GM18909 (cell line): Measurements from ENCODE around the gene PCDHGA1.

Source experiments
- ATAC-seq: cut with Tn5 transposase; IDR thresholded peaks from one replicate; pipeline ENCODE4 v1.9.1; 2021; ENCODE audit warnings: mild to moderate bottlenecking; ENCODE audit not compliant: unreplicated experiment, poor library complexity

Gene PCDHGA1

GRCh38 chr5:141524604-141525597 lies 194.6 kb downstream of the PCDHGA1 start:
- ATAC-seq, result peak; percentile 81

GRCh38 chr5:141525653-141526052 lies 195.3 kb downstream of the PCDHGA1 start:
- no peak for ATAC-seq

- ATAC-seq, result no peak
Observed at GRCh38 chr5:141527426-141527825, 197.1 kb downstream of the PCDHGA1 start.

GRCh38 chr5:141528291-141528984 lies 198.1 kb downstream of the PCDHGA1 start:
- ATAC-seq, result no peak

DNA sequence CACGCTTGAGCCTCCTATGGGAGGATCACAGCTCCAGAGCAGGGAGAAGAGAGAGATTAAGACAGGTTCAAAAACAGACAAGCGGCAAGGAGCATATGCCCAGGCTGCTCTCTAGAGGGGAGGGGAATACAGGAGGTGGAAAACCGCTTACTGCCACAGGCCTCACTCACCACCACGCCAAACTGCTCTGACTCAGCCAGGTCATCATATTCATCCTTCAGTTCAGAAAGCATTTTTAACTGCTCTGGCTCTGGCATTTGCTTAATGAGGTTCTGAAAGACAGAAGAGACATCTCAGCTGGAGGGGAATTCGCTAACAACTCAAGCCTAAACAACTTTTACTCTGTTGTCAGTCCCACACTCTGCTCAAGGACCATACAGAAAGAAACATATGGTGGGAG lies 198.7 kb downstream of the PCDHGA1 start:
- ATAC-seq, result peak; percentile 38

GRCh38 chr5:141529873-141530272 lies 199.6 kb downstream of the PCDHGA1 start:
- ATAC-seq, result peak; percentile 46

GRCh38 chr5:141532726-141533125 lies 202.4 kb downstream of the PCDHGA1 start:
- no peak for ATAC-seq

DNA sequence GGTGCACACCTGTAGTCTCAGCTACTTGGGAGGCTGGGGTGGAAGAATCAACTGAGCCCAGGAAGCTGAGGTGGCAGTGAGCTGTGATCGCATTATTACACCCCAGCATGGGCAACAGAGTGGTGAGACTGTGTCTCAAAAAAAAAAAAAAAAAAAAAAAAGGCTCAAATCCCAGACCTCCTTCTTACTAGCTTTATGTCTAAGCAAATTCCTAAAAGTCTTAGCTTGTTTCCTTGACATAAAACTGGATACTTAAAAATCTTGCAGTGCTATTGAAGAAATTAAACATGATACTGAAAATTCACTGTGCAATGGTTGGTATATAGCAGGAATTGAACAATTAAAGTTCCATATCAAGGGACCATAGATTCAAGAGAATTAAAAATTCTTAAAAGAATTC lies 203.6 kb downstream of the PCDHGA1 start:
- ATAC-seq, result no peak

DNA sequence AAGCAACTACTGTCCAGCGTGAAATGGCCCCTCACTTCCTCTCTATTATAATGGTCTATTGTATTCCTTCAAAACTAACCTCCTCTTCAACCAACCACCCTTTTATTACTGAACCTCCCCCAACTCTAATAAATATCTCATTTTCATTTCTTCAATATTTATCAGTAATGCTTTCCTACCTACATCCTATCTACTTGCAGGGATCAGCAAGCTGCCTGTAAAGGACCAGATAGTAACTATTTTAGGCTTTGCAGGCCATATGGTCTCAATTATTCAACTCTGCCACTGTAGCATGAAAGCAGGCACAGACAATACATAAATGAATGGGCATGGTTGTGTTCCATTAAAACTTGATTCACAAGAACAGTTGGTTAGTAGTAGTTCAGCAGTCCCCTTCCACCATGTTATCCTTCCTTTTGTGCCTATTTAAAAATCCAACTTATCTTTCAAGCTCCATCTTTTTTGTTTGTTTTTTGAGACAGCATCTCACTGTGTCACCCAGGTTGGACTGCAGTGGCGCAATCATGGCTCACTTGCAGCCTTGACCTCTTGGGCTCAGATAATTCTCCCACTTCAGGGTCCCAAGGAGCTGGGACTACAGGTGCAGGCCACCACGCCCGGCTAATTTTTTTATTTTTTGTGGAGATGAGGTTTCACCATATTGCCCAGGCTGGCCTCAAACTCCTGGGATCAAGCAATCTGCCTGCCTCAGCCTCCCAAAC lies 204.3 kb downstream of the PCDHGA1 start:
- no peak for ATAC-seq

GRCh38 chr5:141543053-141543452 lies 212.7 kb downstream of the PCDHGA1 start:
- ATAC-seq, result no peak

DNA sequence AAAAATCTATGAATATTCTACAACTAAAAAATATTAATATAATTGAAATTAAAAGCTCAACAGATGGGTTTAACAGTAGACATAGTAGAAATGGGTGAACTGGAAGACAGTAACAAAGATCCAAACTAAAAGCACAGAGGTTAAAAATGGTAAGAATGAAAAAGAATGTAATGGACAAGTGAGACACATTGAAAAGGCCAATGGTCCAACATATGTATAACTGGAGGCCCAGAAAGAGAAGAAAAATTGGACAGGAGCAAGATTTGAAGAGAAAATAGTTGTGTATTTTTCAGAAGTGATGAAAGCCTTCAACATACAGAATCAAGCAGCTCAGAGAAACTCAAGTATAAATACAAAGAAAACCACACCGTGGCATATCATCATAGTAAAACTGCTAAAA lies 217.2 kb downstream of the PCDHGA1 start:
- no peak for ATAC-seq

DNA sequence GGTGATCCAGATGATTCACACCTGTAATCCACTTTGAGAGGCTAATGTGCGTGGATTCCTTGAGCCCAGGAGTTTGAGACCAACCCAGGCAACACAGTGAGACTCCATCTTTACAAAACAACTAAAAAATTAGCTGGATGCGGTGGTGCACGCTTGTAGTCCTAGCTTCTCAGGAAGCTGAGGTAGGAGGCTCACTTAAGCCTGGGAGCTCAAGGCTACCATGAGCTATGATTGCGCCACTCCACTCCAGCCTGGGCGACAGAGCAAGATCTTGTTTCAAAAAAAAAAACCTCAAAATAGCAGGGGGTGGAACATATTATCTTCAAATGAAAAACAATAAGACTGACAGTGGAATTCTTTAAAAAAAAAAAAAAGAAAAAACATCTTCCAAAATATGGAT lies 217.6 kb downstream of the PCDHGA1 start:
- no peak for ATAC-seq

GRCh38 chr5:141557681-141558136 lies 227.4 kb downstream of the PCDHGA1 start:
- ATAC-seq, result peak; percentile 70

DNA sequence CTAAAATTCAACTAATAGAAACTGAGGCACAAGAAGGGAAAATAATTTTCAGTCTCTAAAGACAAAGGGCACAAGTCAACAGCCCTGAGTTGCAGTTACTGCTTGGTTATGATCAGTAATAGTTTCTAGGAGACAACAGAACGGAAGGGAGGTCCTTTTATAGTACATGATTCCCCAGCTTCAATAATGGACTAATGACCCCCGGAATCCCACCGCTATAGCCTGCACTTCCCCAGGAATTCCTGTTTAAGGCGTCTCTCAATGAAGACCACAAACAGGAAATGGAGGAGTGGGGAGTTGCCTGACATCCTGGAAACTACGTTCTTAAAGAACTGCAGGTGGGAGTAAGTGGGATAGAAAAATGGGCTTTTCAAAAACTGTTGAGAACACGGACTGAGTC lies 227.8 kb downstream of the PCDHGA1 start:
- peak; percentile 17 for ATAC-seq

DNA sequence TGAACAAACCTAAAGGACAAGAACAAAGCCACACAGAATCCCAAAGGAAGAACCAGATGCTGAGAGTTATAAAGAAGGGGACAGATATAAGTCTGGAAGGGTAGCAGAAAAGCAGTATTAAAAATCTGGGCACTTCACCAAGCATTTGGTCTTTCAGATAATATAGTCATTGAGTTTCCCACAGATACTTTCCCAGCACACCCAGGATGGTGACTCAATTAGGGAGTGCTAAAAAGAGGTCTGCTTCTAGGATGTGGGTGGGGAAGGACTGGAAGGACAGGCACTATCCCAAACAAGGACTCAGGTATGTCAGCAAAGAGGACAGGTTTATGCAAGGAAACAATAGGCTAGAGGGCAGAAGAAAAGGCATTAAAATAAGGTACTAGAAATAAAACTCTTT lies 229.1 kb downstream of the PCDHGA1 start:
- ATAC-seq, result no peak

DNA sequence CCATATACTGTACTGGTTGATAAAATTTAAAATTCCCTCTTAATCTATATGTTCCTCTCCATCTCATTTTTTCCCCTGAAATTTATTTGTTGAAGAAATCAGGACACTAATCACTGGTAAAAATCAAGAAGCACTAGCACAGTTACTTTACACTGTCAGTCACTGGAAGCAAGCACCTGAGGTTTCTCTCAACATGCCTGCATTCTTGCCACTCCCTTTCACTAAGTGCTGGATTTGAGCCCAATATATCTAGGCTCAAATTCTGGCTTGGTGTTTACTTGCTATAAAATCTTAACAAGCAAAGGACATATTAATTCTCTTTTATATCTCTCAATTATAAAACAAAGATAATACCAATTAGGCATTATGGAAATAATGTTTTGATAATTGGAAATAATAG lies 229.8 kb downstream of the PCDHGA1 start:
- no peak for ATAC-seq

DNA sequence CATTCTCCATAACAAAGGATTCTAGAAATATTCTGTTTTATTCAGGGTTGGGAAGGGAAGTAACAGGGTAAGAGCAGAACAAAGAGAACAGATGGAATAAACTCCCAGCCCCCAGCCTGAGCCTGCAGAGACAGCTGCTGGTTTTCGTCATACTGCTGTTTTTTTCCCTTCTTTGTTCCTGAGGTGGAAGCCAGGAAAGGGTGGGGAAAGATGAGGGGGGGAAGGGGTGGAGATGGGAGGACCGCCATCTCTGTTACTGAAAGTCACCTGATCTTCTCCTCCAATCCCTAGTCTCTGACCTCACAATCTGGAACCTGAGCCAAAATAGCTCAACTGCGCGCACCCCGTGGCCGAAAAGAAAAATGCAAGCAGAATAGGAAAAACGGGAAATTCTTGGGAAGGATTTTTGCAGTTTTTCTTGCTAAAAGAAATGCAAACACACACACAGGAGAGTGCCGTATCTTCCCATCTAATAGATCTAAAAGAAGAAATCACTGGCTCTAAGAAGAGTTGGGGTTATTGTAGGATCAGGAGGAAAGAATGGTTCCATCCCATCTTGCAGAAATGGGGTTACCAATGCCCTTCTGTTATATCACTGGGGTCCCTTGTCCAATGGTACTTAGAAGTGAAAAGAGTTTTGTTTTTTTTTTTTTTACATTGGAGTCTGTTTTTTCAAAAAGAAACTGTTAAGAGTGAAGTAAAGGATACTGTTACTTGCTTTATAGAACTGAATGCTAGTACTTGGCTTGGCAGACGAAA lies 230.6 kb downstream of the PCDHGA1 start:
- ATAC-seq, result no peak
